ENCODE data around the gene PAGE2B. TPM values are rescaled to one million over a fixed set of nuclear protein-coding genes. Genes with fewer than 3 reads are reported as not detected.
A peak's percentile ranks its signal among the peaks of the same experiment; 100 is the strongest.
"Not testable (repeated sequence)": the region's sequence is repeated elsewhere in the genome, so short reads cannot be mapped to it uniquely, and the experiment has no call there.

PAGE2B gene
- total RNA-seq, 3 donors from 2014 or later (not counting 1 experiment from before 2014, with no cell fraction given) = 1.0 to 1.2 TPM; not detected in 1

- Mint-ChIP-seq H3K36me3 (no peaks in the 10 kb centered on the region), H3K27me3 (ENCODE audit: low read depth in 2 of 2) (peaks cover 7 to 52% of the 10 kb centered on the region in 2 donors), H3K4me1 (peaks cover 10 to 15% of the 10 kb centered on the region in 2 donors), H3K9me3 (no peaks in the 10 kb centered on the region), H3K4me3 (peak overlapping the region; percentile 72), H3K27ac (peak overlapping the region; percentile 49 to 52)
- intact Hi-C loops (cut with micrococcal nuclease) = loop anchor here (1.0 kb wide), 1 partner anchor 166 kb away; no protein-coding TSS in a partner anchor
- H3K27me3 ChIP-seq (ENCODE audit: control insufficient read depth, insufficient read depth, low read length) = no peaks in the 10 kb centered on the region
- peaks cover 6% of the 10 kb centered on the region for H3K4me1 ChIP-seq (ENCODE audit: control insufficient read depth, insufficient read depth, low read length)
- H3K36me3 ChIP-seq (ENCODE audit: control insufficient read depth, insufficient read depth, low read length) = no peaks in the 10 kb centered on the region
- H3K27ac ChIP-seq (ENCODE audit: low read length) = no peak overlapping the region
- no peaks in the 10 kb centered on the region for H3K9me3 ChIP-seq (ENCODE audit: control insufficient read depth, insufficient read depth, low read length)
- ATAC-seq (peak; percentile 64 to 74 (median 70)), DNase-seq (peak in 1 of 2 donors; percentile 72)
- H3K4me3 ChIP-seq (ENCODE audit: low read length) = no peak overlapping the region
- WGBS (ENCODE audit: insufficient coverage) = no CpG with 5 or more reads among the region's 7 CpGs
- TF ChIP-seq CTCF (IDR thresholded peaks at IDR 0.05) = no peak
These were observed 17.8 kb upstream of the PAGE2B start for GRCh38 chrX:55056820-55057674.

- no peak overlapping the region for H3K4me3 ChIP-seq (ENCODE audit: low read length)
- no peaks in the 10 kb centered on the region for H3K36me3 ChIP-seq (ENCODE audit: control insufficient read depth, insufficient read depth, low read length)
- Mint-ChIP-seq H3K27me3 (ENCODE audit: low read depth in 2 of 2) (peaks cover 7 to 58% of the 10 kb centered on the region in 2 donors), H3K36me3 (no peaks in the 10 kb centered on the region), H3K4me1 (peaks cover 10 to 15% of the 10 kb centered on the region in 2 donors), H3K27ac (peak overlapping the region; percentile 49 to 52), H3K4me3 (peak overlapping the region; percentile 72), H3K9me3 (no peaks in the 10 kb centered on the region)
- DNase-seq (peak in 1 of 2 donors; percentile 69), ATAC-seq (peak; percentile 75 to 90 (median 83))
- 20% methylated on average over 1 of the region's 5 CpGs for WGBS (ENCODE audit: insufficient coverage)
- peak; percentile 72 for TF ChIP-seq CTCF (IDR thresholded peaks at IDR 0.05)
- H3K9me3 ChIP-seq (ENCODE audit: control insufficient read depth, insufficient read depth, low read length) = no peaks in the 10 kb centered on the region
- intact Hi-C loops (cut with micrococcal nuclease) = no loop called here
- no peak overlapping the region for H3K27ac ChIP-seq (ENCODE audit: low read length)
- H3K4me1 ChIP-seq (ENCODE audit: control insufficient read depth, insufficient read depth, low read length) = peaks cover 6% of the 10 kb centered on the region
- H3K27me3 ChIP-seq (ENCODE audit: control insufficient read depth, insufficient read depth, low read length) = no peaks in the 10 kb centered on the region
These were observed 17.1 kb upstream of the PAGE2B start for GRCh38 chrX:55057675-55058249.

DNA sequence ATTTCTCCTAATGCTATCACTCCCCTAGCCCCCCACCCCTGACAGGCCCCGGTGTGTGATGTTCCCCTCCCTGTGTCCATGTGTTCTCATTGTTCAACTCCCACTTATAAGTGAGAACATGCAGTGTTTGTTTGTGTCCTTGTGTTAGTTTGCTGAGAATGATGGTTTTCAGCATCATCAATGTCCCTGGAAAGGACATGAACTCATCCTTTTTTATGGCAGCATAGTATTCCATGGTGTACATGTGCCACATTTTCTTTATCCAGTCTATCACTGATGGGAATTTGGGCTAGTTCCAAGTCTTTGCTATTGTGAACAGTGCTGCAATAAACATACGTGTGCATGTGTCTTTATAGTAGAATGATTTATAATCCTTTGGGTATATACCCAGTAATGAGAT is 7.7 kb upstream of the PAGE2B start:
- H3K4me3 Mint-ChIP-seq; H3K36me3 ChIP-seq (ENCODE audit: control insufficient read depth, insufficient read depth, low read length); intact Hi-C loops (cut with micrococcal nuclease); H3K27me3 ChIP-seq (ENCODE audit: control insufficient read depth, insufficient read depth, low read length); H3K4me1 Mint-ChIP-seq; ATAC-seq; H3K4me3 ChIP-seq (ENCODE audit: low read length); H3K9me3 ChIP-seq (ENCODE audit: control insufficient read depth, insufficient read depth, low read length); H3K36me3 Mint-ChIP-seq; H3K4me1 ChIP-seq (ENCODE audit: control insufficient read depth, insufficient read depth, low read length); H3K27ac Mint-ChIP-seq; DNase-seq; H3K27ac ChIP-seq (ENCODE audit: low read length); H3K9me3 Mint-ChIP-seq: not testable (repeated sequence)
- no CpG with 5 or more reads among the region's 2 CpGs for WGBS (ENCODE audit: insufficient coverage)
- H3K27me3 Mint-ChIP-seq (ENCODE audit: low read depth in 2 of 2) = peaks cover 33 to 77% of the 10 kb centered on the region in 2 donors

- no peaks in the 10 kb centered on the region for H3K9me3 ChIP-seq (ENCODE audit: control insufficient read depth, insufficient read depth, low read length)
- no peaks in the 10 kb centered on the region for H3K36me3 ChIP-seq (ENCODE audit: control insufficient read depth, insufficient read depth, low read length)
- H3K4me1 ChIP-seq (ENCODE audit: control insufficient read depth, insufficient read depth, low read length) = no peaks in the 10 kb centered on the region
- no peaks in the 10 kb centered on the region for H3K4me1 Mint-ChIP-seq
- H3K4me3 ChIP-seq (ENCODE audit: low read length) = no peak overlapping the region
- H3K27ac ChIP-seq (ENCODE audit: low read length) = no peak overlapping the region
- no peaks in the 10 kb centered on the region for H3K27me3 ChIP-seq (ENCODE audit: control insufficient read depth, insufficient read depth, low read length)
- no peaks in the 10 kb centered on the region for H3K9me3 Mint-ChIP-seq
- H3K27me3 Mint-ChIP-seq (ENCODE audit: low read depth in 2 of 2) = peaks cover 16 to 56% of the 10 kb centered on the region in 2 donors
- no peak for TF ChIP-seq CTCF (IDR thresholded peaks at IDR 0.05)
- H3K27ac Mint-ChIP-seq = no peak overlapping the region
- WGBS (ENCODE audit: insufficient coverage) = 79% methylated on average over 3 of the region's 3 CpGs
- ATAC-seq (no peak), DNase-seq (no peak)
- no peaks in the 10 kb centered on the region for H3K36me3 Mint-ChIP-seq
- no peak overlapping the region for H3K4me3 Mint-ChIP-seq
- intact Hi-C loops (cut with micrococcal nuclease) = no loop called here
These were observed 2.5 kb upstream of the PAGE2B start for GRCh38 chrX:55072286-55072685.

All from natural killer cell (primary cell).